GM12872 (cell line): Measurements from ENCODE around the gene SF3A2.

ENCODE experiments used
- CTCF ChIP-seq: IDR thresholded peaks from 3 replicates; pipeline ENCODE4 v1.5.1; 2011; ENCODE audit warnings: low read depth, mild to moderate bottlenecking, low read length, moderate library complexity; ENCODE audit not compliant: insufficient read depth

The SF3A2 gene

DNA sequence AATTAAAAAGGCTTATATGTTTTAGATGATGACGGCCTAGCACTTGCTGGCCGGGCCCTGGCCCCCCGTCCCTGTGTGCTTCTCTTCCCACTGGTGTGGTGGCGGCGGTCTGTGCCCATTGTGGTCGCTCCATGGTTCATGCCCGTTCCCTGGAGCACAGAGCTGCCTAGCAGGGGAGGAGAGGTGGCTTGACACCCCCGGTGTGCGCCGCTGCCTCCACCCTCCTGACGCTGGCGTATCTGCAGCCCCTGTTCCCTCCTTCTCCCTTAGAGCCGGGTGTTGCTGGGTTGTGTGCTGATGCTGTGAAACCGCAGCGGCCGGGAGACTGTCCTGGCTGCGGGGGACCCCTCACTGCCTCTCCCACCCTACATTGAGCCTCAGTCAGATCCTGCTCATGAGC lies 43.8 kb upstream of the SF3A2 start:
- no peak for TF ChIP-seq CTCF

DNA sequence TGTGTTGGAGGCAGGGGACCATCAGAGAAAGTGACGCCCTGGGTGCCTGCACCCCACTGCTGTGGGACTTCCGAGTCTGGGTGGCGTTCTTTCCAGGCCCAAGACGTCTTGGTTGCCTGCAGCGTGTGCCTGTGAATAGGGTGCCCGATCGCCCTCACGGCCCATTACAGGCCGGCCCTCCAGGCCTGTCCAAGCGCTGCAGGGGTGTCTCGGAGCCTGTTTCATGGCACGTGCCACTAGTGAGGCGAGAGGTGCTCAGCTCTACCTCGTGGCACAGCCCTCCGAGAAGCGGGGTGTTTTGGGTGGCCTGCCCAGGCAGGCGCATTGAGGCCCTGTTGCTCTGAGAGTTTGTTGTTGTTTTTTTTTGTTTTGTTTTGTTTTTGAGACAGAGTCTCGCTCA lies 42.8 kb upstream of the SF3A2 start:
- TF ChIP-seq CTCF: no peak

DNA sequence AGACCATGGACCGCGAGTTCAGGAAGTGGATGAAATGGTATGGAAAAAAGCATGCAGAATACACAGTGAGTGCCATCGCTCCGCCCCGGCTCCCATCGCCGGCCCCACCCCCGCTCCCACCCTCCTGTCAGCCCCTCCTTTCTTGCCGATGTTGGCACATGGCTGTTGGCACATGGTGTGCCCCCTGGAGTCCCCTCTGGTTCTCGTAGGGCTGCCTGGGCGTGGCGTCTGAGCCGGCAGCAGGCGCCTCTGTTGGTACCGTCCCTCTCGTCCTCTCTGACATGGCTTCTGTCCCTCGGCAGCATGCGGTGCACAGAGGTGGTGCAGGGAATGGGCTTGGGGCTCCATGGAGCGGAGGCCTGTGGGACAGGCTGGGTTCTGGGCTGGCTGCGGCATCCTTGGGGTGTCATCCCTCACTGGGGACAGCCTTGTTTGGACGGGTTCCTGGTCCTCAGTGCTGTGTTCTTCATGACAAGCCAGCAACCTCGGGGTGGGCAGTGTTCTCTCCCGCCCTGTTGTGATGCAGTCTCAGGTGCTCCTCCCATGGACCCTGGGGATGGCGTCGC lies 42.0 kb upstream of the SF3A2 start:
- TF ChIP-seq CTCF: no peak

GRCh38 chr19:2195361-2195760 lies 41.3 kb upstream of the SF3A2 start:
- no peak for TF ChIP-seq CTCF

GRCh38 chr19:2195914-2196313 lies 40.7 kb upstream of the SF3A2 start:
- TF ChIP-seq CTCF: no peak

DNA sequence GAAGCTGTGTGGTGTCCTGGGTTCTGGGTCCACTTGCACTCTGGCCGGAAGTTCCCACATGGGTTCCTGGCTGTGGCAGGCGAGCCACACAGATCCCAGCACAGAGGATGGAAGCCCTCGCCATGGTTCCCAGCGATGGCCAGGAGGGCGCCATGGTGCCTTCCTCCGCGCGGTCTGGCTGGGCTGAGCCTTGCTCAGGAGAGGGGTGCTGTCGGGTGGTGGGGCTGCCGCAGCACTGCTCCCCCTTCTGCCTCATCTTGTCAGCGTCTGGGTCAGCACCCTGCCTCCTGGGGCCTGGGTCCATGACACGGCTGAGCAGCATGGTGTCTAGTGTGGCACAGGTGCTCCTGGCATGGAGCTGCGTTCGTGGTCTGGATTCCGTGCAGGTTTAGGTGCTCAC lies 39.4 kb upstream of the SF3A2 start:
- TF ChIP-seq CTCF: no peak

DNA sequence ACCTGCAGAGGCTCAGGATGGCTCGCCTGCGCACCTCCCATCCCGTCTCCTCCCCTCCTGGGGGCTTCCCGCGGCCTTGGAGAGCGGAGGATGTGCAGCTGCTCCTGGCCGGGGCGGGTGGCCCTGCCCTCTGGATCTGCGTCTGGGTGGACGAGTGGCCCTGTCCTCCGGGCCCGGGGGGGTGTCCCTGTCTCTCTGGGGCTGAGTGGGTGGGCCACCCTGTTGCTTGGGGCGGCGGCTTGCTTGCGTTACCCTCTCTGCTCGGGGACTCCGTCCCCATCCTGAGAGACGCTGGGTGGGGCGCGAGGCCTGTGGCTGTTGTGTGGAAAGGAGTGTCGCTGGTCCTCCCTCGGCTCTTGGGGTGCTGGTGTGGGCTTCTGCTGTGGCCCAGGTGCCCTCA lies 38.3 kb upstream of the SF3A2 start:
- TF ChIP-seq CTCF: no peak
